ENCODE results near the gene ZNF626. TPM values are rescaled to one million over a fixed set of nuclear protein-coding genes. Genes with fewer than 3 reads are reported as not detected.

ZNF626 gene
- total RNA-seq, 1 donor from 2014 or later: 14.7 TPM

GRCh38 chr19:20612711-20613316, 48.6 kb downstream of the ZNF626 start:
- TF ChIP-seq, protein P1, sequence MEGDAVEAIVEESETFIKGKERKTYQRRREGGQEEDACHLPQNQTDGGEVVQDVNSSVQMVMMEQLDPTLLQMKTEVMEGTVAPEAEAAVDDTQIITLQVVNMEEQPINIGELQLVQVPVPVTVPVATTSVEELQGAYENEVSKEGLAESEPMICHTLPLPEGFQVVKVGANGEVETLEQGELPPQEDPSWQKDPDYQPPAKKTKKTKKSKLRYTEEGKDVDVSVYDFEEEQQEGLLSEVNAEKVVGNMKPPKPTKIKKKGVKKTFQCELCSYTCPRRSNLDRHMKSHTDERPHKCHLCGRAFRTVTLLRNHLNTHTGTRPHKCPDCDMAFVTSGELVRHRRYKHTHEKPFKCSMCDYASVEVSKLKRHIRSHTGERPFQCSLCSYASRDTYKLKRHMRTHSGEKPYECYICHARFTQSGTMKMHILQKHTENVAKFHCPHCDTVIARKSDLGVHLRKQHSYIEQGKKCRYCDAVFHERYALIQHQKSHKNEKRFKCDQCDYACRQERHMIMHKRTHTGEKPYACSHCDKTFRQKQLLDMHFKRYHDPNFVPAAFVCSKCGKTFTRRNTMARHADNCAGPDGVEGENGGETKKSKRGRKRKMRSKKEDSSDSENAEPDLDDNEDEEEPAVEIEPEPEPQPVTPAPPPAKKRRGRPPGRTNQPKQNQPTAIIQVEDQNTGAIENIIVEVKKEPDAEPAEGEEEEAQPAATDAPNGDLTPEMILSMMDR (conservative IDR thresholded peaks at IDR 0.05): no peak
- Mint-ChIP-seq H3K36me3 (ENCODE audit: low read depth) (peaks cover 6% of the 10 kb centered on the region), H3K9me3 (peaks cover 20% of the 10 kb centered on the region), H3K4me1 (no peaks in the 10 kb centered on the region), H3K27ac (ENCODE audit: unreplicated experiment) (no peak overlapping the region), H3K27me3 (ENCODE audit: low read depth) (no peaks in the 10 kb centered on the region), H3K4me3 (no peak overlapping the region)
- no peak for DNase-seq (ENCODE audit: low read depth, low spot score)

DNA sequence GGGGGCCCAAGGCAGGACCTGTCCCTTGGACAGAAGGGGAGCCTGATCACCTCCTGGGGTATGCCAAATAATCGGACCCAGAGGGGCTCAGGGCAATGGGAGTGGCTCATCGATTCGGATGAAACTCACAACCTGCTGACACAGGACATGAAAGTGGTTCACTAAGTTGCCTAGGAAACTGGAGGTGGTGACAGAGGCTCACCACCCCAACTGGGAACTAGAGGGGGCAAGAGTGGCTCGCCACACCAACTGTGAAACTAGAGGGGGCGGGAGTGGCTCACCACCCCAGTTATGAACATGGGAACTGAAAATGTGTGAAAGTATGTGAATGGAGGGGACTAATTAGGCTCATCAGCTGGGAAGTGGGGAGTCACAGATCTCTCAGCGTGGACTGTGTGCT, 49.5 kb downstream of the ZNF626 start:
- no peak for DNase-seq (ENCODE audit: low read depth, low spot score)
- TF ChIP-seq, protein P1 (conservative IDR thresholded peaks at IDR 0.05): no peak
- H3K4me3 Mint-ChIP-seq: no peak overlapping the region
- H3K27ac Mint-ChIP-seq (ENCODE audit: unreplicated experiment): no peak overlapping the region
- no peaks in the 10 kb centered on the region for H3K4me1 Mint-ChIP-seq
- H3K36me3 Mint-ChIP-seq (ENCODE audit: low read depth): peaks cover 6% of the 10 kb centered on the region
- H3K9me3 Mint-ChIP-seq: peaks cover 17% of the 10 kb centered on the region
- H3K27me3 Mint-ChIP-seq (ENCODE audit: low read depth): no peaks in the 10 kb centered on the region

DNA sequence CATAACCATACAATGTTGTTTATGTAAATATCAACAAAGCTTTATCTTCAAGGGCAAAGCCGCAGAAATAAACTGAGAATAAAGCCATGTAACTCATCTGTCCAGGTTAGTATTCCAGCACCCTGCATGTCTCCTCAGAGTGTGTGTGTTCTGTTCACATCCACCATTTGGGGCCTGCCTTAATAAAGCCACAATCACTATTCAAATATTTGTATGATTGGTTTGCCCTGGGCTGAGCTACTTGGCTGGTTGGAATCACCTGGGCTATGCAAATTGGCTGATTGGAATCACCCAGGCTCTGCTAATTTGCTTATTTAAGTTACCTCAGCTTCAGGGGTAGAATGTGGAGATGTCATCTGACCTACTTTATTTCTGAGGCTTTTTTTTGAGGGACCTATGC, 53.4 kb downstream of the ZNF626 start:
- Mint-ChIP-seq H3K4me1 (no peaks in the 10 kb centered on the region), H3K9me3 (peaks cover 16% of the 10 kb centered on the region)

More for the DNA sequence above, 53.4 kb downstream of the ZNF626 start:
- Mint-ChIP-seq H3K27me3 (ENCODE audit: low read depth) (no peaks in the 10 kb centered on the region), H3K36me3 (ENCODE audit: low read depth) (peaks cover 5% of the 10 kb centered on the region), H3K4me3 (no peak overlapping the region), H3K27ac (ENCODE audit: unreplicated experiment) (no peak overlapping the region)
- TF ChIP-seq, protein P1 (conservative IDR thresholded peaks at IDR 0.05): no peak
- DNase-seq (ENCODE audit: low read depth, low spot score): no peak

Other genes starting within 250 kb of the ZNF626 start
- gene ZNF737, start 95.8 kb downstream of the ZNF626 start, total RNA-seq: 17.1 and 18.9 TPM in 2 replicates
- gene ZNF66, start 114.7 kb upstream of the ZNF626 start, total RNA-seq: 16.4 and 19.0 TPM in 2 replicates

Measured in neural crest cell (in vitro differentiated cells).